AG09319 (cell line): ENCODE data around the gene SLC23A3.

Source experiments
- DNase-seq: peaks from one replicate; pipeline ENCODE4 v3.0.0-alpha.2; 2010; ENCODE audit warnings: low read depth; ENCODE audit errors: extremely low read depth
- CTCF ChIP-seq: IDR thresholded peaks from 2 replicates; pipeline ENCODE4 v1.5.1; 2011; ENCODE audit warnings: low read depth, mild to moderate bottlenecking, inconsistent platforms, low read length, moderate library complexity

Gene SLC23A3

GRCh38 chr2:219176818-219177551 lies 7.2 kb upstream of the SLC23A3 start, which contains the start of gene CNPPD1:
Gene CNPPD1 (minus strand): TSS chr2:219176925. CDS start chr2:219176828, 97 bp downstream.
- DNase-seq, result peak; percentile 48
- TF ChIP-seq CTCF, result no peak

GRCh38 chr2:219175928-219176817 lies 6.3 kb upstream of the SLC23A3 start:
- TF ChIP-seq CTCF, result peak; percentile 11
- DNase-seq, result no peak

- DNase-seq, result no peak
- TF ChIP-seq CTCF, result no peak
Measured at GRCh38 chr2:219175486-219175885, 5.7 kb upstream of the SLC23A3 start.

- no peak for DNase-seq
- no peak for TF ChIP-seq CTCF
Measured at GRCh38 chr2:219174801-219175200, 5.0 kb upstream of the SLC23A3 start.

GRCh38 chr2:219174146-219174545 lies 4.3 kb upstream of the SLC23A3 start:
- TF ChIP-seq CTCF, result no peak
- no peak for DNase-seq

- no peak for DNase-seq
- no peak for TF ChIP-seq CTCF
Measured at GRCh38 chr2:219173176-219173575, 3.3 kb upstream of the SLC23A3 start.
